Ectodermal cell (in vitro differentiated cells): Measurements from ENCODE around the gene TUBG1.
A peak's percentile ranks its signal among the peaks of the same experiment; 100 is the strongest.

Experiments used
- H3K27ac ChIP-seq: 2 replicates; pipeline ENCODE4 v1.7.0; 2013; ENCODE audit warnings: mild to moderate bottlenecking, low read depth, low read length; ENCODE audit not compliant: insufficient read depth, poor library complexity, severe bottlenecking
- H3K27me3 ChIP-seq: 2 replicates; pipeline ENCODE4 v1.7.0; 2013; ENCODE audit warnings: mild to moderate bottlenecking, low read length; ENCODE audit not compliant: insufficient read depth, control insufficient read depth, poor library complexity, severe bottlenecking
- H3K36me3 ChIP-seq: one replicate; pipeline ENCODE4 v1.7.0; 2013; ENCODE audit warnings: low read length; ENCODE audit not compliant: control insufficient read depth, insufficient read depth
- H3K4me1 ChIP-seq: one replicate; pipeline ENCODE4 v1.7.0; 2013; ENCODE audit warnings: low read length; ENCODE audit not compliant: control insufficient read depth, insufficient read depth
- H3K4me3 ChIP-seq: 2 replicates; pipeline ENCODE4 v1.7.0; 2013; ENCODE audit warnings: low read depth, low read length, control low read depth; ENCODE audit not compliant: insufficient read depth
- H3K9me3 ChIP-seq: 2 replicates; pipeline ENCODE4 v1.7.0; 2013; ENCODE audit warnings: mild to moderate bottlenecking, low read length, moderate library complexity; ENCODE audit not compliant: control insufficient read depth
- WGBS, 2 experiments: methylation state at CpG; one replicate each; pipeline ENCODE4 v1.1.7; 2013; ENCODE audit warnings: missing lambda C conversion rate in 2 of 2; 5-methylcytosine and 5-hydroxymethylcytosine counted together

TUBG1 gene

GRCh38 chr17:42566215-42566882 lies 43.1 kb upstream of the TUBG1 start:
- peaks cover 18% of the 10 kb centered on the region for H3K4me1 ChIP-seq
- no peaks in the 10 kb centered on the region for H3K27me3 ChIP-seq
- peaks cover 19% of the 10 kb centered on the region for H3K36me3 ChIP-seq
- no peaks in the 10 kb centered on the region for H3K9me3 ChIP-seq
- peak overlapping the region; percentile 63 for H3K27ac ChIP-seq
- 67% methylated on average over 28 of the region's 28 CpGs for WGBS, 2 experiments
- H3K4me3 ChIP-seq, result peak overlapping the region; percentile 80

- Histone ChIP-seq H3K36me3 (peaks cover 24% of the 10 kb centered on the region), H3K4me3 (peak within 1 kb of the TSS; percentile 80)
Observed at GRCh38 chr17:42566883-42567573, 42.5 kb upstream of the TUBG1 start, which contains the start of gene MLX. MLX (plus strand) TSS chr17:42567100; CDS start chr17:42567125, 25 bp downstream.

GRCh38 chr17:42568341-42569111 lies 41.0 kb upstream of the TUBG1 start:
- Histone ChIP-seq H3K27me3 (no peaks in the 10 kb centered on the region), H3K9me3 (no peaks in the 10 kb centered on the region), H3K27ac (no peak overlapping the region), H3K36me3 (peaks cover 39% of the 10 kb centered on the region), H3K4me1 (peaks cover 10% of the 10 kb centered on the region), H3K4me3 (no peak overlapping the region)
- 89% methylated on average over 12 to 14 of the region's 14 CpGs for WGBS, 2 experiments

More at GRCh38 chr17:42566883-42567573, 42.5 kb upstream of the TUBG1 start, which contains the start of gene MLX:
- Histone ChIP-seq H3K9me3 (no peaks in the 10 kb centered on the region), H3K27me3 (no peaks in the 10 kb centered on the region), H3K4me1 (peaks cover 18% of the 10 kb centered on the region), H3K27ac (peak within 1 kb of the TSS; percentile 63)
- 0 to 1% methylated on average over 72 of the region's 72 CpGs for WGBS, 2 experiments

GRCh38 chr17:42571435-42572225 lies 37.9 kb upstream of the TUBG1 start:
- Histone ChIP-seq H3K27ac (no peak overlapping the region), H3K27me3 (no peaks in the 10 kb centered on the region), H3K4me3 (no peak overlapping the region), H3K36me3 (peaks cover 49% of the 10 kb centered on the region), H3K4me1 (peaks cover 9% of the 10 kb centered on the region), H3K9me3 (no peaks in the 10 kb centered on the region)
- 95 to 97% methylated on average over 10 to 12 of the region's 12 CpGs for WGBS, 2 experiments

- Histone ChIP-seq H3K27ac (no peak overlapping the region), H3K4me3 (no peak overlapping the region), H3K36me3 (peaks cover 49% of the 10 kb centered on the region), H3K9me3 (no peaks in the 10 kb centered on the region), H3K4me1 (peaks cover 10% of the 10 kb centered on the region), H3K27me3 (no peaks in the 10 kb centered on the region)
- WGBS, 2 experiments, result 95% methylated on average over 4 of the region's 4 CpGs
Observed at GRCh38 chr17:42573095-42573494, 36.4 kb upstream of the TUBG1 start.

- WGBS, 2 experiments, result 92 to 94% methylated on average over 3 of the region's 3 CpGs
- Histone ChIP-seq H3K27me3 (no peaks in the 10 kb centered on the region), H3K27ac (no peak overlapping the region), H3K4me1 (peaks cover 10% of the 10 kb centered on the region), H3K36me3 (peaks cover 37% of the 10 kb centered on the region), H3K9me3 (no peaks in the 10 kb centered on the region), H3K4me3 (no peak overlapping the region)
Observed at GRCh38 chr17:42574463-42574862, 35.0 kb upstream of the TUBG1 start.

GRCh38 chr17:42577140-42577531 lies 32.3 kb upstream of the TUBG1 start:
- no peak overlapping the region for H3K27ac ChIP-seq
- H3K4me3 ChIP-seq, result peak overlapping the region; percentile 87
- peaks cover 36% of the 10 kb centered on the region for H3K36me3 ChIP-seq
- 4% methylated on average over 18 of the region's 18 CpGs for WGBS, 2 experiments
- H3K9me3 ChIP-seq, result no peaks in the 10 kb centered on the region
- H3K27me3 ChIP-seq, result no peaks in the 10 kb centered on the region
- H3K4me1 ChIP-seq, result peaks cover 10% of the 10 kb centered on the region

- H3K27me3 ChIP-seq, result no peaks in the 10 kb centered on the region
- peak within 1 kb of the TSS; percentile 87 for H3K4me3 ChIP-seq
- peaks cover 37% of the 10 kb centered on the region for H3K36me3 ChIP-seq
- peaks cover 10% of the 10 kb centered on the region for H3K4me1 ChIP-seq
- H3K27ac ChIP-seq, result peak within 1 kb of the TSS; percentile 77
- H3K9me3 ChIP-seq, result no peaks in the 10 kb centered on the region
- WGBS, 2 experiments, result 0 to 1% methylated on average over 52 of the region's 52 CpGs
Observed at GRCh38 chr17:42577532-42578281, 31.8 kb upstream of the TUBG1 start, which contains the start of gene PSMC3IP. PSMC3IP (minus strand) TSS chr17:42577729; CDS start chr17:42577686, 43 bp downstream.

- Histone ChIP-seq H3K4me3 (peak overlapping the region; percentile 87), H3K27ac (peak overlapping the region; percentile 77), H3K36me3 (peaks cover 37% of the 10 kb centered on the region), H3K27me3 (no peaks in the 10 kb centered on the region), H3K4me1 (peaks cover 10% of the 10 kb centered on the region), H3K9me3 (no peaks in the 10 kb centered on the region)
- WGBS, 2 experiments, result 1 to 2% methylated on average over 20 of the region's 20 CpGs
Observed at GRCh38 chr17:42578282-42578869, 31.1 kb upstream of the TUBG1 start.
